AG20443 (cell line): ENCODE data around the gene CNPY1.
"Not testable (repeated sequence)": the region's sequence is repeated elsewhere in the genome, so short reads cannot be mapped to it uniquely, and the experiment has no call there.

Experiments
- DNase-seq: peaks from one replicate; pipeline ENCODE4 v3.0.0; 2012; ENCODE audit warnings: low spot score, mixed read lengths

CNPY1 gene

DNA sequence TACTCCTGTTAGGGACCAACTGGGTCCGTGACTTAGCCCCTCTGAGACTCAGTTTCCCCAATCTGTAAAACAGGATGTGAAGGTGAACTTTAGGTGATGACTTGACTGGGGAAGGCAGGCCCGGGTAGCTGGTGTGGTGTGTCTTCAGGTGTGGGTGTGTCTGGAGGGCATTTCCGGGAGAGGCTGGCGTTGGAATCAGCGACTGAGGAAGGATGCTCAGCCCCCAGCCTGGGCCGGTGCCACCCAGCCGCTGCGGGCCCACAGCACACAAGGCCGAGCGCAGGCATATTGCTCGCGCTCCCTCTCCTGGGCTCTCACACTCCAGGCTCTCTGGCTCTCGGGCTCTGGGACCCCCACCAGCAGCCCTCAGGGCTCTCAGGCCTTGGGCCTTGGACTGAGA lies 31.7 kb upstream of the CNPY1 start:
- no peak for DNase-seq

DNA sequence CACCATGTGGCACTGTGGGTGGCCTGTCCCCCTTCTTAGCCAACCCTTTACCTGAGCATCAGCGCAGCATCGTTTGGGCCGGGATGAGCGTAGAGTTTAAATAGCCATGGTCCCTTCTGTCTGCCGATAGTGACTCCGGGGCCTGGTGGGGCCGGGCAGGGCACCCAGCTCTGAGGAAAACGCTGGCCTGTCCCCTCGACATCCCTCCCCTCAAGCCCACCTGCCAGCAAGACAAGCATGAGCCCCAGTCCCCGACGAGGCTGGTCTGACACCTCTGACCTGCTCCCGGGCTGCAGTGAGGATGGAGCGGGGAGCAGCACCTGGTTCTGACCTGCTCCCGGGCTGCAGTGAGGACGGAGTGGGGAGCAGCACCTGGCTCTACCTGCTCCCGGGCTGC lies 31.1 kb upstream of the CNPY1 start:
- no peak for DNase-seq

DNA sequence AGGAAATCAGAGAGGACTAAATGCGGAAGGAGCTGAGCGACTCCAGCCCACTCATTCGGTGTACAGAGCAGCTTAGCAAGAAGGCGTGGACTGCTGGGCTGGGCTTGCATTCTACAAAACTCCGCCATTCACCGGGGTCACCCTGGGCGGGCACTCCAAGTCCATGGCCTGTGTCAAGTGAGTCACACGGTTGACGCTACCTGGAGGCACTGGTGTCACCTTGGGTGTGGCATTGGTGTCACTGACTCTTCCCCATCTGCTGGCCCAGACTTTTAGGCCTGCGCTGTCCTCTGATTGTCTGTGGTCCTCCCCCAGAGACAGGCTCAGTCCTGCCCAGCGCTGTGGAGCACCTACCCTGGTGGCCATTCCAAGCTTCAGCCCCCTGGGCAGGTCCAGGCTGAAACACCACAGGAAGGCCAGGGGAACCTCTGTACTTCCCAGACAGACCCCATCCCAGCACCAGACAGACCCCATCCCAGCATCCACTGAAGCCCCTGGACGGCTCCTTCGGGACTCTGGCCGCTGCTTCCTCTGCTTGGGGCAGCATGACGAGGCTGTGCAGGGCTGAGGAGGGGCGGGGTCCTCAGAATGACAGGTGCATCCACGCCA lies 30.6 kb upstream of the CNPY1 start:
- no peak for DNase-seq

- DNase-seq = no peak
Measured at GRCh38 chr7:155576416-155576815, 30.1 kb upstream of the CNPY1 start.

GRCh38 chr7:155574556-155575290 lies 28.4 kb upstream of the CNPY1 start:
- no peak for DNase-seq

GRCh38 chr7:155571581-155572345 lies 25.4 kb upstream of the CNPY1 start:
- DNase-seq = no peak

- DNase-seq = no peak
Measured at GRCh38 chr7:155570991-155571390, 24.6 kb upstream of the CNPY1 start.

DNA sequence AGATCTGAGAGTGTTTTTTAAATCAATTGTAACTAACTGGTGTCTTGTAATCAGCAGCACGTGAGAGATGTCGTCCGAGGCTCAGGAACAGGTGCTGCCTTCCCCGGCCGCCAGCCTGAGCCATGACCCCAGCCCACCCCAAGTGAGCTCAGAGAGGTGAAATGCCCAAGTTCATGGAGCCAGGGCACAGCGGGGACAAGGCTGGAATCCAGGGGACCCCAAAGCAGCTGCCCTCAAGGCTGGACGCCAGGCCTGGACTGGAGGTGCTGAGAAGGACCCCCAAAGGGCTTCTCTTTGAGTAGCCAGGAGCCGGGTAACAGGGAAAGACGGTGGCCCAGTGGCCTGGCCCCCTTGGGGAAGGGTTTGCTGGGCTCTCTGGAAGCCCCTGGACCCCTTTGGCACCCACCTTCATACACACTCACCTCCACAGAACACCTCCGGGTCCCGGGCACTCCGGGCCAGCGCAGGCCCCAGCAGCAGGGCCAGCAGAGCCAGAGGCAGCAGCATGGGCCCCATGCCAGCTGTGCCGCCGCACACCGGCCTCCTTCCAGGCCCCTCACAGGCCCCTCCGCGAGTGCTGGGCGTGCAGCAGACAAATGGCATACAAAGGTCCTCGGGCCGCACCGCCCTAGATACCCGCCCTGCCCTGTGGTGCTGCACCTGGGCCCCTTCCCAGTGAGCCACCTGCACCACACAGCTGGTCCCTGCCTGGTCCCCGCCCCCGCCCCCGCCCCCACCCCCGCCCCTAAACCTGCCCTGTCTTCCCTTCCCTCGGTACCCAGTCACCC lies 24.0 kb upstream of the CNPY1 start:
- DNase-seq = no peak

DNA sequence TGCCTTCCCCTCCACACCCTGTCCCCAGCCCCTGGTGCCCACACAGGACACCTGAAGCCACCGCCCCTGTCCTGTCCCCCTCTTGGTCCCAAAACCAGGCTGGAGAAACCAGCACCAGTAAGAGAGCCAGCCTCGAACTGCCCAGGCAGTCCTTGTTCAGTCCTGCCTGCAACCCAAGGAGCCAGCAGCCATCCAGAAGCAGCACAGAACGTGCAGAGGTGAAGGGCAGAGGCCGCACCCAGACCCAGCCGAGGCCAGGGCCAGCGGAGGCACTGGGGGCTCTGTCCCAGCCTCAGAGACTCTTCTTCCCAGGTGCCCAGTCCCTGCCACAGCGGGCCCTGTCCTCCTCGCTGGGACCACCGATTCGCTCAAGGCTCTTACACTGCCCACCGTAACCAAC lies 23.3 kb upstream of the CNPY1 start:
- DNase-seq = no peak

DNA sequence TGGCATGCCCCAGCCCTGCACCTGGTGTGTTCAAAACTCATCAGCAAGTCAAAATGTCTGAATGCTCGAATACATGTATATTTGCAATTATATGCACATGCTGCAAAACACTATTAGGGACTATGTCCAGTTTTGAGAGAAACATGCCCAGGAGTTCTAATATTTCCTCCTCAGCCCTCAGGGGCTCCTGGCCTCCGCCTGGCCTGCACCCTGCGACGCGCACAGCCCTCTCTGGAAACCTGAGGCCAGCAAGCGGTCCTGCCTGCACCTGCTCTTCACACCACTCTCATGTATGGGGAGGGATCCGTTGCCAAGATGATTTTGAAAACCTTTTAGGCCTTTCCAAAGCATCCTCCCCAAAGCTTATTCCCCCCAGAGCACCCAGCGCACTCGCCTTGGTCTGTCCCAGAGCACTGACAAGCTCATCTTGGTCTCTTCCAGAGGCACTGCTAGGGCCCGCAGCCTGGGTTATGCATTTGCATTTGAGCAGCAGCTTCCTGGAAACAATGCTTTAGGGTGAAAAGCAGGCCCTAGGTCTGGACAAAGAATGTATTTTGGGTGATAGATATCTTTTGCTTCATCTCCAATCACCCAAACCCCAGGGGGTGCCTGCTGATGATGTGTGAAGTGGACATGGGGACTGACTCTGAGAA lies 22.6 kb upstream of the CNPY1 start:
- no peak for DNase-seq

- DNase-seq = no peak
Measured at GRCh38 chr7:155568333-155568660, 21.9 kb upstream of the CNPY1 start.

DNA sequence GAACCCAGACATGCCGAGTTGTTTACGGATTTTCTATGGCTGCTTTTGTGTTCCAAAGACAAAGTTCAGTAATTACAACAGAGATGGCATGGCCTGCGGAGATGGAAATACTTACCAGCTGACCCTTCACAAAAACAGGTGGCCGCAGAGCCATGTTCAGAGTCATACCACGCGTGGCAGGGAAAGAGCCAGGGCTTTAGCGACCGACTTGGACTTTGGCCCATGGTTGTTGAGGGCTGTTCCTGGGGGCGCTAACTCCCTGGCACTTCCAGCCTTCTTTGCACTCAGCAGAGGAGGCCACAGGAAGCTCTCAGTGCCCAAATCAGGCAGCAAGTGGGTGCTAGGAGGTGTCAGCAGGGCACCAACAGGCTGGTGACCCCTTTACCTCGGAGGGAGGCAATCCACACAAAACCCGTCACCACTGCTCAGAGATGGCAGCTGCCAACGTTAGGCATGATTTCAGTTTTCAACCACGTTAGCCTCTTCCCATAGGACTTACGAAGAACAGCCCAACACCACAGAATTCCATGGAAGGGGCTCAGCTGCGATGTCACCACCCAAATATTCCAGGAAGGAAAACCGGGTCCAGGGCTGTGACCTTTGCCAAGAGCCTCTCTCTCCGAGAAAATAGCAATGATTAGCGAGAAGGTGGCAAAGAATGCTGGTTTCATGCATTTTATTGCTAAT lies 21.4 kb upstream of the CNPY1 start:
- DNase-seq = no peak

DNA sequence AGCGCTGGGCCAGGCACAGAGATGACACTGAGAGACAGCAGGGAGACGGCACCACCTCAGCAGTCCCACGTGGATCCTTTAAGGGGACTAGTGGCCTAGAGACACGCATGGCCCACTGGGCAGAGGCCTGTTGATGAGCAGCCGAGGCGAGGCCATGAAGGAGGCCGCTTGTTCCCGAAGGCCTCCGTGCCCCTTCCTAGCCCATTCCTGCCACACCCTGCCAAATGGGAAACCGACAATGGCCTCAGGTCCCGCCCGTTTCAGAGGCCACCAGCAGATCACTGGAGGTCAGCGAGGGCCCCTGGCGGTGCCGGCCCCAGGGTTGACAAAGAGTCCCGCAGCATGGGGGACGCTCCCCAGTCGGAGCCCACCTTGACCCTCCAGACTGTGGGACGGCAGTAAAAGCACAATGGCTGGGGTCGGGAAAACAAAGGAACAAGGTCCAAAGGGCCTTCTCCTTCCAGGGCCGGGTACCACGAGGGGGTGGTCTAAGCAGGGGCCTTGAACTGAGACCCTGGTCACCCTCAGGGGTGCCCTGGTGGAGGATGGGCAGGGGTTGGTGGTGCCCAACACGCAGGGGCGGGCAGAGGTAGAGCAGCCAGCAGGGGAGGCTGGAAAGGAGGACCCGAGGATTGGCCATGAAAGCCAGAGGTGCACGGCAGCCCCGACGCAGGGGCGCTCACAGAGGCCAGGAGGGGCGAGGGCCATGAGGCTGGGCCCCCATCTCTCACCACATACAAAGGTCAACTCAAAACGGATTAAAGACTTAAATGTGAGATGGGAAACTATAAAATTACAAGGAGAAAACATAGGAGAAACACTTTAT lies 19.9 kb upstream of the CNPY1 start:
- no peak for DNase-seq

GRCh38 chr7:155565596-155565995 lies 19.2 kb upstream of the CNPY1 start:
- no peak for DNase-seq

DNA sequence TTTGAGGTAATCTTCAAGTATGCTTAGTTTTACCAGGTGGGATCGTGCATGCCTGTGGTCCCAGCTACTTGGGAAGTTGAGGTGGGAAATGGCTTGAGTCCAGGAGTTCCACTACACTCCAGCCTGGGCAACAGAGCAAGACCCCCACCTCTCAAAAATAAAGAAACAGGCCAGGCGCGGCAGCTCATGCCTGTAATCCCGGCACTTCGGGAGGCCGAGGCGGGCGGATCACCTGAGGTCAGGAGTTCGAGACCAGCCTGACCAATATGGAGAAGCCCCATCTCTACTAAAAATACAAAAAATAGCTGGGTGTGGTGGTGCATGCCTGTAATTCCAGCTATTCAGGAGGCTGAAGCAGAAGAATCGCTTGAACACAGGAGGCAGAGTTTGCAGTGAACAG lies 16.6 kb upstream of the CNPY1 start:
- DNase-seq = not testable (repeated sequence)

DNA sequence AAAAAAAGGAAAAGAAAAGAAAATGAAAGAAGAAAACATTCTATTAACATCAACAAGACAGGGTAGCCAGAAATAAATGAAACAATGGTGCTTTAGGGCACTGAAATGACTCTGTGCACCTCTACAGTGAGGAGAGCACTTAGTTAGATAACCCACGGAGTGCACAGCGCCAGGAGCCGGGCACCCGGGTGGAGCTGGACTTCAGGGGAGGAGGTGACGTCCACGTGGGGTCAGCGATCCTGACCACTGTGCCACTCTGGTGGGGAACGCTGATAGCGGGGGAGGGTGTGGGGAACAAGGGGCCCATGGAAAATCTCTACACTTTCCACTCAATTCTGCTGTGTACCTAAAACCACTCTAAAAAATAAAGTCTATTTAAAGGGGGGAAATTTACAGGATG lies 15.7 kb upstream of the CNPY1 start:
- DNase-seq = no peak

GRCh38 chr7:155560982-155561686 lies 14.8 kb upstream of the CNPY1 start:
- no peak for DNase-seq

DNA sequence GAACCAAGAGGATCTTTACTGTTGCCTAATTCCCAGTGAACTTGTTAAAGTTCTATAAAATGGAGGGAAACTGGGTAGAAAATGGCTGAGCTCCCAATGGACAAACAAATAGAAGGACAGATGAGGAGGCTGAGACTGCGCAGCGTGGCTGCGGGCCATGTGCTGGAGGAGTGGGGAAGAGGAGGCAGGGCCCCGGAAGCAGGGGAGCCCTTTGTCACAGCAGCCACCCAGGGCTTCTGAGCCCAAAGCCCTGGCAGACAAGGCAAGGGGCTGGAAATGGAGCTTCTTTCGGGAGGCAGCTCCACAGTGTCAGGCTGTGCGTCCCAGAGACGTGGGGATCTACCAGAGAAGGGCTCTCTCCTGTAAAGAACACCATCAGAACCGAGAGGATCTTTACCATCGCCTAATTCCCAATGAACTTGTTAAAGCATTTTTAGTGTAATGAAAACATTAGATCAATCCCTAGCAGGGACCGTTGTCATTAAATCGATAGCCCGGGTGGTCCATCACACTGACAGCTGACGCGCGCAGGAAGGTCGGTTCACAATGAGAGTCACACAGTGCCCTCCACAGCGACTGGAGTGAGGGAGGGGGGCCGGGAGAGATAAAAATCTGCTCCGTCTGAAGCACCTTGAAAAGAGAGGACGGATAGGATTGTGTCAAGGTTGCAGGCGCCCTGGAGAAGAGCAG lies 14.0 kb upstream of the CNPY1 start:
- no peak for DNase-seq

DNA sequence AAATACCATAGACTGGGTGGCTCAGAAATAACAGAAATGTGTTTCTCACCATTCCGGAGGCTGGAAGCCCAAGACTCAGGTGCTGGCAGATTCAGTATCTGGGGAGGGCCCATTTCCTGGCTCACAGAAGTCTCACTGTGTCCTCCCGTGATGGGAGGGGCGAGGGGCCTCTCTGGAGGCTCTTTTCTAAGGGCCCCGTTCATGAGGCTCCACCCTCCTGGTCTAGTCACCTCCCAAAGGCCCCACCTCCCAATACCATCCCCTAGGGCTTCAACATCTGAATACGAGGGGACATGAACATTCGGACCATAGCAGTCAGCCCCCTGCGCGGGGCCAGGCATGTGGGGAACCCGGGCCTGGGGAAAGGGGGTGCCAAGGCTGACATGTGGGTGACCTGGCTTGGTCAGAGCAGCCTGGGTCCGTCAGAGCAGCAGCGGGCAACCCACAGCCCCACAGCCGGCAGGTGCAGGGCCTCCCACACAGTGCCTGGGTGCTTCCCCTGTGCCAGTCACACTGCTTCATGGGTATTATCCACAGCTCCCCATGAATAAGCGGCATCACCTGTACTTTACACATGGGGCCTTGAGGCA lies 13.3 kb upstream of the CNPY1 start:
- no peak for DNase-seq
